Mesenchymal stem cell (in vitro differentiated cells and primary cell): ENCODE data around the gene NAA80.

Experiments used
- DNase-seq: peaks from one replicate; pipeline ENCODE4 v3.0.0-alpha.2; 2013
- H2AFZ ChIP-seq: one replicate; pipeline ENCODE4 v1.6.1; 2013; ENCODE audit warnings: low read depth, mild to moderate bottlenecking, control low read depth, inconsistent platforms, low read length, moderate library complexity
- H2AK5ac ChIP-seq: 2 replicates; pipeline ENCODE4 v1.6.1; 2013; ENCODE audit warnings: low read length, moderate library complexity, mild to moderate bottlenecking, inconsistent platforms; ENCODE audit not compliant: severe bottlenecking
- H2BK120ac ChIP-seq: one replicate; pipeline ENCODE4 v1.6.1; 2013; ENCODE audit warnings: low read depth, mild to moderate bottlenecking, inconsistent platforms, low read length, moderate library complexity
- H2BK12ac ChIP-seq, 2 experiments: one replicate each; pipeline ENCODE4 v1.6.1; 2013; ENCODE audit warnings: inconsistent platforms in 2 of 2, low read length in 2 of 2, mild to moderate bottlenecking in 2 of 2, moderate library complexity in 2 of 2, control low read depth in 1 of 2
- H2BK15ac ChIP-seq: one replicate; pipeline ENCODE4 v1.6.1; 2013; ENCODE audit warnings: mild to moderate bottlenecking, low read depth, inconsistent platforms; ENCODE audit not compliant: poor library complexity, severe bottlenecking
- H2BK5ac ChIP-seq: 2 replicates; pipeline ENCODE4 v1.6.1; 2013; ENCODE audit warnings: low read depth, mild to moderate bottlenecking, low read length, control low read depth, inconsistent platforms; ENCODE audit not compliant: poor library complexity, severe bottlenecking
- H3K14ac ChIP-seq, 2 experiments: one replicate each; pipeline ENCODE4 v1.6.1; 2013; ENCODE audit warnings: inconsistent platforms in 2 of 2, low read length in 2 of 2, control low read depth in 1 of 2, mild to moderate bottlenecking in 1 of 2, moderate library complexity in 1 of 2
- H3K18ac ChIP-seq, 2 experiments: one replicate each; pipeline ENCODE4 v1.6.1; 2013; ENCODE audit warnings: inconsistent platforms in 2 of 2, low read length in 2 of 2, control low read depth in 1 of 2, low read depth in 1 of 2, mild to moderate bottlenecking in 1 of 2
- H3K23ac ChIP-seq, 2 experiments: one replicate each; pipeline ENCODE4 v1.6.1; 2013; ENCODE audit warnings: inconsistent platforms in 2 of 2, low read length in 2 of 2, mild to moderate bottlenecking in 2 of 2, moderate library complexity in 2 of 2, control low read depth in 1 of 2
- H3K27ac ChIP-seq: 2 replicates; pipeline ENCODE4 v1.5.1; 2013; ENCODE audit warnings: mild to moderate bottlenecking, moderate library complexity, low read length, control low read depth, inconsistent platforms; ENCODE audit not compliant: poor library complexity, severe bottlenecking
- H3K27me3 ChIP-seq, 2 experiments: 2 replicates each; pipeline versions ENCODE4 v1.6.1 to v1.7.0; 2013; ENCODE audit warnings: low read length in 2 of 2, mild to moderate bottlenecking in 2 of 2, moderate library complexity in 2 of 2, control low read depth in 1 of 2, inconsistent platforms in 1 of 2; ENCODE audit not compliant: control insufficient read depth in 1 of 2, insufficient read depth in 1 of 2
- H3K36me3 ChIP-seq, 2 experiments: 2 replicates each; pipeline versions ENCODE4 v1.6.1 to v1.7.0; 2013; ENCODE audit warnings: low read length in 2 of 2, control low read depth in 1 of 2, inconsistent platforms in 1 of 2, low read depth in 1 of 2, mild to moderate bottlenecking in 1 of 2; ENCODE audit not compliant: insufficient read depth in 2 of 2, control insufficient read depth in 1 of 2
- H3K4ac ChIP-seq, 2 experiments: one replicate each; pipeline ENCODE4 v1.6.1; 2013; ENCODE audit warnings: inconsistent platforms in 2 of 2, low read length in 2 of 2, mild to moderate bottlenecking in 2 of 2, moderate library complexity in 2 of 2, control low read depth in 1 of 2, low read depth in 1 of 2
- H3K4me1 ChIP-seq: 2 replicates; pipeline ENCODE4 v1.6.1; 2013; ENCODE audit warnings: low read depth, low read length, control low read depth; ENCODE audit not compliant: control insufficient read depth, insufficient read depth
- H3K4me2 ChIP-seq: 2 replicates; pipeline ENCODE4 v1.6.1; 2013; ENCODE audit warnings: low read length, mild to moderate bottlenecking, inconsistent platforms; ENCODE audit not compliant: poor library complexity, severe bottlenecking
- H3K4me3 ChIP-seq, 2 experiments: 2 replicates each; pipeline versions ENCODE4 v1.5.1 to v1.7.0; 2013; ENCODE audit warnings: low read length in 2 of 2, mild to moderate bottlenecking in 2 of 2, control low read depth in 1 of 2, low read depth in 1 of 2; ENCODE audit not compliant: insufficient read depth in 1 of 2
- H3K79me1 ChIP-seq: replicated peaks from 2 replicates; pipeline ENCODE4 v1.6.1; 2013; ENCODE audit warnings: mild to moderate bottlenecking, control low read depth, low read length, inconsistent platforms; ENCODE audit not compliant: poor library complexity, severe bottlenecking
- H3K9ac ChIP-seq: 2 replicates; pipeline ENCODE4 v1.7.0; 2013; ENCODE audit warnings: mild to moderate bottlenecking, low read length, moderate library complexity
- H3K9me3 ChIP-seq: 2 replicates; pipeline ENCODE4 v1.7.0; 2013; ENCODE audit warnings: mild to moderate bottlenecking, low read length; ENCODE audit not compliant: control insufficient read depth
- H4K8ac ChIP-seq: one replicate; pipeline ENCODE4 v1.6.1; 2013; ENCODE audit warnings: inconsistent platforms, mild to moderate bottlenecking, low read length, moderate library complexity
- H4K91ac ChIP-seq: one replicate; pipeline ENCODE4 v1.6.1; 2013; ENCODE audit warnings: mild to moderate bottlenecking, low read length, inconsistent platforms
- WGBS: methylation state at CpG from one replicate; pipeline ENCODE4 v1.1.7; 2013; ENCODE audit warnings: mixed read lengths; 5-methylcytosine and 5-hydroxymethylcytosine counted together

Gene NAA80

GRCh38 chr3:50275996-50276761 is 23.0 kb downstream of the NAA80 start:
- Histone ChIP-seq H4K8ac (no peak overlapping the region), H3K18ac (no peak overlapping the region), H3K4me3 (peak overlapping the region in 1 of 2 experiments; percentile 7), H3K14ac (no peak overlapping the region), H3K27ac (no peak overlapping the region), H2BK120ac (no peak overlapping the region), H3K4me1 (peaks cover 22% of the 10 kb centered on the region), H2BK12ac (no peak overlapping the region), H3K27me3 (peaks cover 21 to 31% of the 10 kb centered on the region in 2 experiments), H2AFZ (no peak overlapping the region), H3K23ac (no peak overlapping the region), H3K4me2 (no peak overlapping the region), H3K4ac (no peak overlapping the region), H2AK5ac (no peak overlapping the region), H2BK15ac (no peak overlapping the region), H3K9ac (no peak overlapping the region), H4K91ac (no peak overlapping the region), H3K79me1 (no peaks in the 10 kb centered on the region), H2BK5ac (no peak overlapping the region), H3K36me3 (peaks cover 0 to 5% of the 10 kb centered on the region in 2 experiments), H3K9me3 (no peaks in the 10 kb centered on the region)
- DNase-seq: no peak
- WGBS: 32% methylated on average over 75 of the region's 79 CpGs

- H2BK120ac ChIP-seq: no peak overlapping the region
- peak overlapping the region in 1 of 2 experiments; percentile 23 for H3K4me3 ChIP-seq
- no peak overlapping the region for H2BK12ac ChIP-seq
- H2BK5ac ChIP-seq: no peak overlapping the region
- H2AFZ ChIP-seq: no peak overlapping the region
- H3K9me3 ChIP-seq: no peaks in the 10 kb centered on the region
- H2BK15ac ChIP-seq: no peak overlapping the region
- H3K79me1 ChIP-seq: no peaks in the 10 kb centered on the region
- H4K8ac ChIP-seq: no peak overlapping the region
- H3K4me2 ChIP-seq: peak overlapping the region; percentile 47
- no peak overlapping the region for H3K18ac ChIP-seq
- H4K91ac ChIP-seq: peak overlapping the region; percentile 6
- no peak for DNase-seq
- H3K27ac ChIP-seq: no peak overlapping the region
- WGBS: 19% methylated on average over 59 of the region's 65 CpGs
- no peak overlapping the region for H2AK5ac ChIP-seq
- no peak overlapping the region for H3K23ac ChIP-seq
- H3K9ac ChIP-seq: no peak overlapping the region
- peak overlapping the region in 1 of 2 experiments; percentile 58 for H3K14ac ChIP-seq
- peaks cover 0 to 5% of the 10 kb centered on the region in 2 experiments for H3K36me3 ChIP-seq
- H3K27me3 ChIP-seq: peaks cover 21 to 31% of the 10 kb centered on the region in 2 experiments
- H3K4me1 ChIP-seq: peaks cover 28% of the 10 kb centered on the region
- no peak overlapping the region for H3K4ac ChIP-seq
These were observed 23.8 kb downstream of the NAA80 start for GRCh38 chr3:50275141-50275995.

- H2BK12ac ChIP-seq: no peak overlapping the region
- H3K79me1 ChIP-seq: no peaks in the 10 kb centered on the region
- no peak overlapping the region for H2BK15ac ChIP-seq
- H3K18ac ChIP-seq: no peak overlapping the region
- H2AK5ac ChIP-seq: no peak overlapping the region
- peak; percentile 67 for DNase-seq
- H3K9ac ChIP-seq: no peak overlapping the region
- no peak overlapping the region for H2AFZ ChIP-seq
- H3K36me3 ChIP-seq: peaks cover 0 to 5% of the 10 kb centered on the region in 2 experiments
- H4K91ac ChIP-seq: no peak overlapping the region
- peaks cover 21 to 31% of the 10 kb centered on the region in 2 experiments for H3K27me3 ChIP-seq
- H3K4me3 ChIP-seq: no peak overlapping the region
- H4K8ac ChIP-seq: no peak overlapping the region
- H3K27ac ChIP-seq: no peak overlapping the region
- H3K23ac ChIP-seq: no peak overlapping the region
- H3K14ac ChIP-seq: no peak overlapping the region
- H3K4me1 ChIP-seq: peaks cover 36% of the 10 kb centered on the region
- H3K4me2 ChIP-seq: no peak overlapping the region
- 30% methylated on average over 19 of the region's 26 CpGs for WGBS
- no peak overlapping the region for H2BK5ac ChIP-seq
- no peak overlapping the region for H3K4ac ChIP-seq
- H3K9me3 ChIP-seq: no peaks in the 10 kb centered on the region
- H2BK120ac ChIP-seq: no peak overlapping the region
These were observed 24.7 kb downstream of the NAA80 start for GRCh38 chr3:50274371-50275104.
